Measurements from ENCODE around the gene TLX1.

Gene TLX1

GRCh38 chr10:101130984-101131961, at the start of gene TLX1:
TSS of gene TLX1 (plus strand) at chr10:101131300. CDS start at chr10:101131542, 242 bp downstream.
- no peak for DNase-seq (ENCODE audit: low spot score)

GRCh38 chr10:101085846-101086245, 45.3 kb upstream of the TLX1 start:
- no peak for DNase-seq (ENCODE audit: low spot score)

- DNase-seq (ENCODE audit: low spot score), result no peak
Observed at GRCh38 chr10:101087376-101087775, 43.7 kb upstream of the TLX1 start.

- DNase-seq (ENCODE audit: low spot score), result no peak
Observed at GRCh38 chr10:101087965-101088364, 43.1 kb upstream of the TLX1 start.

GRCh38 chr10:101089520-101090299, 41.4 kb upstream of the TLX1 start:
- DNase-seq (ENCODE audit: low spot score), result no peak

GRCh38 chr10:101090597-101090996, 40.5 kb upstream of the TLX1 start:
- DNase-seq (ENCODE audit: low spot score), result no peak

GRCh38 chr10:101091546-101092290, 39.4 kb upstream of the TLX1 start:
- no peak for DNase-seq (ENCODE audit: low spot score)

- DNase-seq (ENCODE audit: low spot score), result no peak
Observed at GRCh38 chr10:101092881-101093354, 38.2 kb upstream of the TLX1 start.

GRCh38 chr10:101094121-101094879, 36.8 kb upstream of the TLX1 start:
- no peak for DNase-seq (ENCODE audit: low spot score)

GRCh38 chr10:101095004-101095403, 36.1 kb upstream of the TLX1 start:
- no peak for DNase-seq (ENCODE audit: low spot score)

- peak; percentile 88 for DNase-seq (ENCODE audit: low spot score)
Observed at GRCh38 chr10:101095550-101096213, 35.4 kb upstream of the TLX1 start.

- no peak for DNase-seq (ENCODE audit: low spot score)
Observed at GRCh38 chr10:101096378-101096777, 34.7 kb upstream of the TLX1 start.

GRCh38 chr10:101097881-101098280, 33.2 kb upstream of the TLX1 start:
- DNase-seq (ENCODE audit: low spot score), result no peak

- DNase-seq (ENCODE audit: low spot score), result no peak
Observed at GRCh38 chr10:101099901-101100300, 31.2 kb upstream of the TLX1 start.

- no peak for DNase-seq (ENCODE audit: low spot score)
Observed at GRCh38 chr10:101101372-101101881, 29.7 kb upstream of the TLX1 start.

- DNase-seq (ENCODE audit: low spot score), result no peak
Observed at GRCh38 chr10:101103430-101103829, 27.7 kb upstream of the TLX1 start.

- no peak for DNase-seq (ENCODE audit: low spot score)
Observed at GRCh38 chr10:101106351-101106750, 24.7 kb upstream of the TLX1 start.

GRCh38 chr10:101107771-101108170, 23.3 kb upstream of the TLX1 start:
- DNase-seq (ENCODE audit: low spot score), result no peak

- DNase-seq (ENCODE audit: low spot score), result no peak
Observed at GRCh38 chr10:101110856-101111523, 20.1 kb upstream of the TLX1 start.

GRCh38 chr10:101111547-101111946, 19.6 kb upstream of the TLX1 start:
- DNase-seq (ENCODE audit: low spot score), result no peak

All from GM03348 (cell line).